PC-3 (cell line): ENCODE measurements around the gene PRTN3. TPM values are rescaled to one million over a fixed set of nuclear protein-coding genes. Genes with fewer than 3 reads are reported as not detected.
"Not testable (repeated sequence)": the region's sequence is repeated elsewhere in the genome, so short reads cannot be mapped to it uniquely, and the experiment has no call there.

ENCODE experiments used
- ATAC-seq: fragments of 200-7000 bp; cut with Tn5 transposase; 2 replicates; pipeline ENCODE4 v1.9.1; 2020; ENCODE audit warnings: mild to moderate bottlenecking, moderate library complexity
- BruUV-seq: library from RNA; stranded (reverse); fragments of 400-500 nt; replicated peaks from 2 replicates; lab custom pipeline; 2021; lab: Mats Ljungman, UMichigan
- CTCF ChIA-PET: fragments of 300-600 bp; sonication (Branson Sonifier 250); formaldehyde crosslinking; loops from one replicate; lab custom pipeline; 2022; ENCODE audit warnings: antibody characterized with exemption; lab: Charles Lee
- POLR2A ChIA-PET: fragments of 300-600 bp; sonication (Branson Sonifier 250); formaldehyde crosslinking; loops from one replicate; lab custom pipeline; 2022; ENCODE audit warnings: antibody characterized with exemption; ENCODE audit not compliant: unreplicated experiment; lab: Charles Lee
- DNase-seq: peaks from one replicate; pipeline ENCODE4 v3.0.0-alpha.2; 2015
- H2AFZ ChIP-seq: fragments of 300-600 bp; sonication (generic); 2 replicates; pipeline ENCODE4 v1.6.0; 2016; ENCODE audit warnings: antibody characterized with exemption, low read length
- H3F3A ChIP-seq: fragments of 300-600 bp; sonication (generic); one replicate; pipeline ENCODE4 v1.6.0; 2017; ENCODE audit warnings: antibody characterized with exemption, low read length, control low read depth, mild to moderate bottlenecking; ENCODE audit not compliant: unreplicated experiment
- H3K27ac ChIP-seq: fragments of 300-600 bp; sonication (generic); 2 replicates; pipeline ENCODE4 v1.5.1; 2016; ENCODE audit warnings: mild to moderate bottlenecking, low read length
- H3K27me3 ChIP-seq: fragments of 300-600 bp; sonication (generic); 2 replicates; pipeline ENCODE4 v1.6.1; 2016; ENCODE audit warnings: low read length, mixed read lengths
- H3K36me3 ChIP-seq: fragments of 300-600 bp; sonication (generic); 2 replicates; pipeline ENCODE4 v1.6.1; 2016; ENCODE audit warnings: low read depth, mixed run types, low read length, mixed read lengths
- H3K4me1 ChIP-seq: fragments of 300-600 bp; sonication (generic); 2 replicates; pipeline ENCODE4 v1.5.1; 2016; ENCODE audit warnings: low read length; ENCODE audit not compliant: insufficient read depth
- H3K4me2 ChIP-seq: fragments of 300-600 bp; sonication (generic); 2 replicates; pipeline ENCODE4 v1.6.0; 2016; ENCODE audit warnings: low read length
- H3K4me3 ChIP-seq: fragments of 300-600 bp; sonication (generic); 2 replicates; pipeline ENCODE4 v1.5.1; 2016; ENCODE audit warnings: mild to moderate bottlenecking, low read length, mixed read lengths
- H3K79me2 ChIP-seq: fragments of 300-600 bp; sonication (generic); 2 replicates; pipeline ENCODE4 v1.6.1; 2017; ENCODE audit warnings: low read length, mixed read lengths
- H3K9ac ChIP-seq: fragments of 300-600 bp; sonication (generic); 2 replicates; pipeline ENCODE4 v1.6.0; 2016; ENCODE audit warnings: mild to moderate bottlenecking, low read length
- H3K9me2 ChIP-seq: fragments of 300-600 bp; sonication (generic); replicated peaks from 2 replicates; pipeline ENCODE4 v1.6.1; 2016; ENCODE audit warnings: mixed run types, low read length, mixed read lengths
- H3K9me3 ChIP-seq: fragments of 300-600 bp; sonication (generic); 2 replicates; pipeline ENCODE4 v1.6.1; 2016; ENCODE audit warnings: low read length, mixed read lengths
- H4K20me1 ChIP-seq: fragments of 300-600 bp; sonication (generic); 2 replicates; pipeline ENCODE4 v1.6.1; 2016; ENCODE audit warnings: low read length, mixed read lengths
- EZH2 ChIP-seq: fragments of 300-600 bp; sonication (generic); IDR thresholded peaks from one replicate; pipeline ENCODE4 v1.6.1; 2017; ENCODE audit warnings: antibody characterized with exemption, mild to moderate bottlenecking, low read length; ENCODE audit not compliant: unreplicated experiment
- EZH2phosphoT487 ChIP-seq: fragments of 300-600 bp; sonication (generic); IDR thresholded peaks from 2 replicates; pipeline ENCODE4 v1.6.1; 2018; ENCODE audit warnings: mild to moderate bottlenecking, antibody characterized with exemption, low read length, borderline replicate concordance
- intact Hi-C: fragments of 100-400 bp; cut with micrococcal nuclease; formaldehyde crosslinking; loops from 2 replicates; pipeline ENCODE4 v1.9.0; 2023
- total RNA-seq: library from RNA; depleted of rRNA; stranded (reverse); fragments of >200 nt; gene quantifications from 2 replicates; pipeline ENCODE4 v1.2.3, GENCODE V29; 2014
- TF ChIP-seq, protein P1 (sequence below): fragments of 300-600 bp; sonication (generic); conservative IDR thresholded peaks from 2 replicates; pipeline ENCODE4 v1.5.1; 2017; ENCODE audit warnings: antibody characterized with exemption, low read depth, mild to moderate bottlenecking, low read length

The PRTN3 gene
- total RNA-seq, 1 experiment from 2014 or later = 0.29 TPM

DNA sequence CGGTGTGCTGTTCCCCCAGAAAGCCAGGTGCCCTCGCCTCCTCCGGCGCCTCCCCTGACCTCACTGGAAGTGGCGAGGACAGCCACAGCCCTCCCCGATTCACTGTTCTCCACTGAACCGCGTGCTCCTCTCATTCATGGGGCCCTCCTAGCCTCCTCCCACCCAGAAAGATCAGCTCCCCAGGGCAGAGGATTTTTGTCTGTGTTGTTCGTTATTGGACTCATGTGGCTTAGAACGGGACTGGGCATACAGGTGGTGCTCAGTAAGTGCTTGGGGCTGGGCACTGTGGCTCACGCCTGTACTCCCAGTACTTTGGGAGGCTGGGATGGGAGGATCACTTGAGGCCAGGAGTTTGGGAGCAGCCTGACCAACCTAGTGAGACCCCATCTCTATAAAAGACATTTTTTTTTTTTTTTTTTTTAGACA lies 3.8 kb downstream of the PRTN3 start:
- TF ChIP-seq EZH2 (no peak), EZH2phosphoT487 (no peak)
- TF ChIP-seq, protein P1, sequence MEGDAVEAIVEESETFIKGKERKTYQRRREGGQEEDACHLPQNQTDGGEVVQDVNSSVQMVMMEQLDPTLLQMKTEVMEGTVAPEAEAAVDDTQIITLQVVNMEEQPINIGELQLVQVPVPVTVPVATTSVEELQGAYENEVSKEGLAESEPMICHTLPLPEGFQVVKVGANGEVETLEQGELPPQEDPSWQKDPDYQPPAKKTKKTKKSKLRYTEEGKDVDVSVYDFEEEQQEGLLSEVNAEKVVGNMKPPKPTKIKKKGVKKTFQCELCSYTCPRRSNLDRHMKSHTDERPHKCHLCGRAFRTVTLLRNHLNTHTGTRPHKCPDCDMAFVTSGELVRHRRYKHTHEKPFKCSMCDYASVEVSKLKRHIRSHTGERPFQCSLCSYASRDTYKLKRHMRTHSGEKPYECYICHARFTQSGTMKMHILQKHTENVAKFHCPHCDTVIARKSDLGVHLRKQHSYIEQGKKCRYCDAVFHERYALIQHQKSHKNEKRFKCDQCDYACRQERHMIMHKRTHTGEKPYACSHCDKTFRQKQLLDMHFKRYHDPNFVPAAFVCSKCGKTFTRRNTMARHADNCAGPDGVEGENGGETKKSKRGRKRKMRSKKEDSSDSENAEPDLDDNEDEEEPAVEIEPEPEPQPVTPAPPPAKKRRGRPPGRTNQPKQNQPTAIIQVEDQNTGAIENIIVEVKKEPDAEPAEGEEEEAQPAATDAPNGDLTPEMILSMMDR = no peak
- H3K4me3 ChIP-seq = no peak overlapping the region
- BruUV-seq = no TSS peak
- H3K9ac ChIP-seq = no peak overlapping the region
- no peak overlapping the region for H3K27ac ChIP-seq
- H4K20me1 ChIP-seq = no peaks in the 10 kb centered on the region
- DNase-seq = no peak
- POLR2A ChIA-PET = no interaction called here
- H3K9me2 ChIP-seq = no peaks in the 10 kb centered on the region
- no peaks in the 10 kb centered on the region for H3F3A ChIP-seq
- no peak for ATAC-seq
- H3K4me1 ChIP-seq = peaks cover 4% of the 10 kb centered on the region; the same call in 1 of the 2 replicates
- intact Hi-C loops = no loop called here
- no peak overlapping the region for H2AFZ ChIP-seq
- peaks cover 23% of the 10 kb centered on the region for H3K27me3 ChIP-seq
- CTCF ChIA-PET = no interaction called here
- no peaks in the 10 kb centered on the region for H3K36me3 ChIP-seq
- H3K4me2 ChIP-seq = no peak overlapping the region
- no peaks in the 10 kb centered on the region for H3K9me3 ChIP-seq
- H3K79me2 ChIP-seq = no peaks in the 10 kb centered on the region

DNA sequence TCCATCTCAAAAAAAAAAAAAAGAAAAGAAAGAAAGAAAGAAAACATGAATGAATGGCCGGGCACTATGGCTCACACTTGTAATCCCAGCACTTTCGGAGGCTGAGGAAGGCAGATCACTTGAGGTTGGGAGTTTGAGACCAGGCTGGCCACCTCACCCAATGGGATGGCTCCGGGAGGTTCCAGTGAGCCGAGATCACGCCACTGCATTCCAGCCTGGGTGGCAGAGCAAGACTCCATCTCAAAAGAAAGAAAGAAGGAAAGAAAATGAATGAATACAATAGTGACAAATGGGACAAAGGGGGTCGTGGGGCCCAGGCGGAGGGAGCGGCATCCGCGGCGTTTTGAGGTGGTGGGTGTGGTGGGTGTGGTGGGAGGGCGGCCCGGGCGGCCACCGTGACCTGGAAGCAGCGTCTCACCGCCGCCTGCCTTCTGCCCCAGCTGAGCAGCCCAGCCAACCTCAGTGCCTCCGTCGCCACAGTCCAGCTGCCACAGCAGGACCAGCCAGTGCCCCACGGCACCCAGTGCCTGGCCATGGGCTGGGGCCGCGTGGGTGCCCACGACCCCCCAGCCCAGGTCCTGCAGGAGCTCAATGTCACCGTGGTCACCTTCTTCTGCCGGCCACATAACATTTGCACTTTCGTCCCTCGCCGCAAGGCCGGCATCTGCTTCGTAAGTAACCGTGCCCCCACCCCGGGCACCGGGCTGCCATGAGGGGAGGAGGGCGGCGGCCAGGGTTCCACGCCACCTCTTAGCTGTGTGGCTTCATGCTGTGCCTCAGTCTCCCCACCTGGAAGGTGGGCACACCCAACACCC lies 5.1 kb downstream of the PRTN3 start:
- intact Hi-C loops = no loop called here
- no peaks in the 10 kb centered on the region for H4K20me1 ChIP-seq
- H3K79me2 ChIP-seq = no peaks in the 10 kb centered on the region
- no peak overlapping the region for H3K27ac ChIP-seq
- H3K4me2 ChIP-seq = no peak overlapping the region
- no peaks in the 10 kb centered on the region for H3F3A ChIP-seq
- CTCF ChIA-PET = no interaction called here
- ATAC-seq (no peak), DNase-seq (no peak)
- no peak overlapping the region for H3K9ac ChIP-seq
- no peak overlapping the region for H2AFZ ChIP-seq
- H3K9me3 ChIP-seq = no peaks in the 10 kb centered on the region
- no peaks in the 10 kb centered on the region for H3K36me3 ChIP-seq
- no peak for TF ChIP-seq EZH2
- TF ChIP-seq EZH2phosphoT487 = no peak
- TF ChIP-seq, protein P1 = no peak
- H3K9me2 ChIP-seq = no peaks in the 10 kb centered on the region
- H3K4me3 ChIP-seq = no peak overlapping the region
- H3K27me3 ChIP-seq = peaks cover 23% of the 10 kb centered on the region
- H3K4me1 ChIP-seq = peaks cover 4% of the 10 kb centered on the region; the same call in 1 of the 2 replicates
- POLR2A ChIA-PET = no interaction called here
- no TSS peak for BruUV-seq

DNA sequence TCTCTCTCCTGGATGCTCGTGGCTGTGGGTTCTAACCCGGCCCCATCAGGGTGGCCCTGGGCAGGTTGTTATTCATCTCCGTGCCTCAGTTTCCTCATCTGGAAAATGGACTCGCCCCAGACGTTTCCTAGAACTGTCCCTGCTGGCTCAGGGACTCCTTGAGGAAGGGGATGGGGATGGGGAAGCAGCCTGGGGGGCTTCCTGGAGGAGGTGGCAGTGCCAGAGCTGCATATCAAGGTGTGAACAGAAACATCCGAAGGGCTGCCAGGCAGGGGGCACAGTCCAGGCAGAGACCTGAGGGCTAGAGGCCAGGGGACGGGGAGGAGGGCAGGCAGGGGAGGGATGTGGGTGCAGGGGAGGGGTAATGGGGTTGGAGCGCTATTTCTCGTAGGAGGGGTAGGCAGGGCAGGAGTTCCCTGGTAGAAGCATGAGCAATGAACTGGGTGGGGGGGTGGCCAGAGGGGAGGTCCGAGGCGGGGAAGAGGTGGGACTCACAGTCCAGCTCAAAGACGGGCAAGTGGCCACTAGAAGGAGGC lies 7.7 kb downstream of the PRTN3 start:
- ChIA-PET POLR2A (interaction anchor here (0.7 kb wide), 1 partner anchor 173 kb away, joined by 3 read pairs; the partner anchor contains the start of gene RNU6-2), CTCF (interaction anchor here (0.6 kb wide), 1 partner anchor 154 kb away, joined by 3 read pairs; no protein-coding TSS in a partner anchor)
- Histone ChIP-seq H3K4me2 (no peak overlapping the region), H3K79me2 (no peaks in the 10 kb centered on the region), H2AFZ (no peak overlapping the region), H3K27me3 (peaks cover 23% of the 10 kb centered on the region), H3K4me3 (no peak overlapping the region), H3K9me3 (no peaks in the 10 kb centered on the region), H3K4me1 (no peaks in the 10 kb centered on the region), H3K36me3 (no peaks in the 10 kb centered on the region), H3F3A (no peaks in the 10 kb centered on the region), H3K27ac (no peak overlapping the region), H3K9ac (no peak overlapping the region), H3K9me2 (no peaks in the 10 kb centered on the region), H4K20me1 (no peaks in the 10 kb centered on the region)
- ATAC-seq (no peak), DNase-seq (no peak)
- BruUV-seq = no TSS peak
- intact Hi-C loops = no loop called here
- TF ChIP-seq EZH2 (no peak), EZH2phosphoT487 (no peak)
- TF ChIP-seq, protein P1 = no peak

DNA sequence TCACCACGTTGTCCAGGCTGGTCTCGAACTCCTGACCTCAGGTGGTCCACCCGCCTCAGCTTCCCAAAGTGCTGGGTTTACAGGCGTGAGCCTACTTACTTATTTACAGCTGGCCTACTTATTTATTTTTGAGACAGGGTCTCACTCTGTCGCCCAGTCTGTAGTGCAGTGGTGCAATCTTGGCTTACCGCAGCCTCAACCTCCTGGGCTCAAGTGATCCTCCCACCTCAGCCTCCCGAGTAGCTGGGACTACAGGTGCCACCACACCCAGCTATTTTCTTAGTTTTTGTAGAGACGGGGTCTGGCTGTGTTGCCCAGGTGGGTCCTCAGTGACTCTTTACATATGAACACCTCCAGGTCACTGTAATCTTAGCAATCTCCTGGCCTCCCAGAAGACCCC lies 8.4 kb downstream of the PRTN3 start:
- H3K4me3 ChIP-seq, H3K9ac ChIP-seq, DNase-seq, H3F3A ChIP-seq, H3K9me3 ChIP-seq, ATAC-seq, H3K79me2 ChIP-seq, H3K4me2 ChIP-seq, BruUV-seq, H3K4me1 ChIP-seq, H3K27ac ChIP-seq, H3K9me2 ChIP-seq, intact Hi-C loops, CTCF ChIA-PET, H3K36me3 ChIP-seq, H2AFZ ChIP-seq, H4K20me1 ChIP-seq: not testable (repeated sequence)
- POLR2A ChIA-PET = interaction anchor here (0.5 kb wide), 1 partner anchor 65 kb away, joined by 3 read pairs; no protein-coding TSS in a partner anchor
- peaks cover 18% of the 10 kb centered on the region for H3K27me3 ChIP-seq
